Prostate gland (tissue), 2 donors: ENCODE data around the gene PFDN6.

ENCODE experiments used
- CTCF ChIP-seq, 4 experiments: fragments of 200-600 bp in 2 of 4; fragments of 450-650 bp in 2 of 4; sonication (generic) in 2 of 4; IDR thresholded peaks; 1 replicate in 3 of 4; 2 replicates in 1 of 4; pipeline ENCODE4 v1.5.1; 2016 to 2019; ENCODE audit warnings: antibody characterized with exemption in 4 of 4, mild to moderate bottlenecking in 2 of 4, moderate library complexity in 2 of 4
- POLR2A ChIP-seq: fragments of 450-650 bp; IDR thresholded peaks from one replicate; pipeline ENCODE4 v1.6.1; 2016; ENCODE audit warnings: antibody characterized with exemption, mild to moderate bottlenecking
- POLR2AphosphoS5 ChIP-seq: sonication (generic); formaldehyde crosslinking; IDR thresholded peaks from one replicate; pipeline ENCODE4 v1.6.1; 2017; ENCODE audit warnings: antibody characterized with exemption

- TF ChIP-seq POLR2A (no peak), CTCF (IDR thresholded peaks at IDR 0.05) (no peak), POLR2AphosphoS5 (no peak)
Measured at GRCh38 chr6:33286946-33287914, 2.2 kb upstream of the PFDN6 start.
